SU-DHL-6 (cell line): Measurements from ENCODE around the gene CDK6.

Experiments used
- H2AFZ ChIP-seq: fragments of 200-600 bp; sonication (generic); 2 replicates; pipeline ENCODE4 v1.6.1; 2014; ENCODE audit warnings: low read depth, mild to moderate bottlenecking, moderate library complexity, mixed read lengths, antibody characterized with exemption, low read length; ENCODE audit not compliant: severe bottlenecking
- H3F3A ChIP-seq: fragments of 200-600 bp; shearing (Covaris generic); 2 replicates; pipeline ENCODE4 v1.6.0; 2016; ENCODE audit warnings: antibody characterized with exemption, mild to moderate bottlenecking; ENCODE audit not compliant: insufficient read depth
- H3K27ac ChIP-seq: fragments of 200-600 bp; sonication (generic); 2 replicates; pipeline ENCODE4 v1.5.1; 2016; ENCODE audit warnings: low read depth, mild to moderate bottlenecking, low read length, moderate library complexity, mixed read lengths
- H3K27me3 ChIP-seq: fragments of 200-600 bp; sonication (generic), shearing (Covaris generic); 2 replicates; pipeline ENCODE4 v1.6.0; 2014; ENCODE audit warnings: mild to moderate bottlenecking, low read length
- H3K36me3 ChIP-seq: fragments of 200-600 bp; sonication (generic); 2 replicates; pipeline ENCODE4 v1.6.1; 2014; ENCODE audit warnings: mild to moderate bottlenecking, low read length, mixed read lengths
- H3K4me2 ChIP-seq: fragments of 300-600, 200-600 bp; shearing (Covaris generic), sonication (generic); 2 replicates; pipeline ENCODE4 v1.6.0; 2014; ENCODE audit warnings: low read length, low read depth, mild to moderate bottlenecking; ENCODE audit not compliant: poor library complexity, severe bottlenecking
- H3K4me3 ChIP-seq: fragments of 200-600 bp; sonication (generic); 2 replicates; pipeline ENCODE4 v1.5.1; 2014; ENCODE audit warnings: antibody characterized with exemption, low read length, mild to moderate bottlenecking, mixed read lengths; ENCODE audit not compliant: insufficient read depth, poor library complexity, severe bottlenecking
- H3K79me2 ChIP-seq: fragments of 200-600 bp; sonication (generic); 2 replicates; pipeline ENCODE4 v1.6.1; 2014; ENCODE audit warnings: mild to moderate bottlenecking, low read length, moderate library complexity; ENCODE audit not compliant: insufficient read depth
- H3K9ac ChIP-seq: fragments of 200-600 bp; sonication (generic); 2 replicates; pipeline ENCODE4 v1.7.0; 2014; ENCODE audit warnings: mild to moderate bottlenecking, low read length
- H3K9me2 ChIP-seq: fragments of 200-600 bp; sonication (generic); replicated peaks from 2 replicates; pipeline ENCODE4 v1.6.1; 2014; ENCODE audit warnings: low read length; ENCODE audit not compliant: insufficient read depth
- H3K9me3 ChIP-seq: fragments of 200-600 bp; sonication (generic); 2 replicates; pipeline ENCODE4 v1.6.1; 2014; ENCODE audit warnings: low read length, mixed read lengths; ENCODE audit not compliant: insufficient read depth
- H4K20me1 ChIP-seq: fragments of 200-600 bp; sonication (generic); 2 replicates; pipeline ENCODE4 v1.6.1; 2014; ENCODE audit warnings: low read depth, mild to moderate bottlenecking, antibody characterized with exemption, low read length, moderate library complexity, mixed read lengths
- CTCF ChIP-seq: fragments of 200-600 bp; sonication (generic); IDR thresholded peaks from one replicate; pipeline ENCODE4 v1.5.1; 2017; ENCODE audit warnings: antibody characterized with exemption, mild to moderate bottlenecking, low read length, moderate library complexity; ENCODE audit not compliant: insufficient read depth, poor library complexity, severe bottlenecking
- EZH2phosphoT487 ChIP-seq: fragments of 200-600 bp; sonication (generic), shearing (Covaris generic); conservative IDR thresholded peaks from 2 replicates; pipeline ENCODE4 v1.6.1; 2018; ENCODE audit warnings: mild to moderate bottlenecking, antibody characterized with exemption, low read length, moderate library complexity, mixed read lengths

The CDK6 gene

GRCh38 chr7:92765725-92766124 lies 70.6 kb downstream of the CDK6 start:
- no peak overlapping the region for H3K4me2 ChIP-seq
- no peaks in the 10 kb centered on the region for H3K9me3 ChIP-seq
- no peak overlapping the region for H3K9ac ChIP-seq
- no peak overlapping the region for H3K27ac ChIP-seq
- H3K36me3 ChIP-seq, result no peaks in the 10 kb centered on the region
- no peaks in the 10 kb centered on the region for H3K9me2 ChIP-seq
- no peaks in the 10 kb centered on the region for H3K79me2 ChIP-seq
- no peak overlapping the region for H2AFZ ChIP-seq
- no peak for TF ChIP-seq EZH2phosphoT487
- TF ChIP-seq CTCF, result no peak
- no peaks in the 10 kb centered on the region for H3K27me3 ChIP-seq
- H3F3A ChIP-seq, result no peaks in the 10 kb centered on the region
- no peaks in the 10 kb centered on the region for H4K20me1 ChIP-seq
- H3K4me3 ChIP-seq, result no peak overlapping the region

- H3K4me3 ChIP-seq, result no peak overlapping the region
- H4K20me1 ChIP-seq, result no peaks in the 10 kb centered on the region
Observed at GRCh38 chr7:92763636-92764423, 72.5 kb downstream of the CDK6 start.

GRCh38 chr7:92762851-92763250 lies 73.5 kb downstream of the CDK6 start:
- H3K4me2 ChIP-seq, result no peak overlapping the region
- no peak overlapping the region for H3K4me3 ChIP-seq
- no peaks in the 10 kb centered on the region for H3K36me3 ChIP-seq
- H4K20me1 ChIP-seq, result no peaks in the 10 kb centered on the region
- no peak overlapping the region for H3K27ac ChIP-seq
- H3K79me2 ChIP-seq, result no peaks in the 10 kb centered on the region
- no peaks in the 10 kb centered on the region for H3F3A ChIP-seq
- H3K27me3 ChIP-seq, result no peaks in the 10 kb centered on the region
- no peaks in the 10 kb centered on the region for H3K9me3 ChIP-seq
- H3K9me2 ChIP-seq, result no peaks in the 10 kb centered on the region
- TF ChIP-seq EZH2phosphoT487 (no peak), CTCF (no peak)
- H3K9ac ChIP-seq, result no peak overlapping the region
- H2AFZ ChIP-seq, result no peak overlapping the region

More at GRCh38 chr7:92763636-92764423, 72.5 kb downstream of the CDK6 start:
- Histone ChIP-seq H2AFZ (no peak overlapping the region), H3K9me3 (no peaks in the 10 kb centered on the region), H3K4me2 (no peak overlapping the region), H3F3A (no peaks in the 10 kb centered on the region), H3K79me2 (no peaks in the 10 kb centered on the region), H3K36me3 (no peaks in the 10 kb centered on the region), H3K27me3 (no peaks in the 10 kb centered on the region), H3K27ac (no peak overlapping the region), H3K9me2 (no peaks in the 10 kb centered on the region), H3K9ac (no peak overlapping the region)
- no peak for TF ChIP-seq CTCF
- no peak for TF ChIP-seq EZH2phosphoT487
